Uterus (tissue), 4 donors: ENCODE measurements around the gene ENOX2. TPM values are rescaled to one million over a fixed set of nuclear protein-coding genes. Genes with fewer than 3 reads are reported as not detected.

Experiments used
- DNase-seq, 2 donors: peaks; one replicate each; pipeline ENCODE4 v3.0.0-alpha.2; 2019 to 2020
- H3K27ac ChIP-seq, 2 donors: fragments of 200-600 bp; sonication (generic); 1 replicate in 1 of 2; 2 replicates in 1 of 2; pipeline ENCODE4 v1.5.1; 2016 to 2018
- H3K27me3 ChIP-seq, 2 donors: fragments of 200-600 bp; sonication (generic); one replicate each; pipeline ENCODE4 v1.5.1; 2018 to 2019; ENCODE audit warnings: control low read depth in 1 of 2
- H3K36me3 ChIP-seq, 2 donors: fragments of 200-600 bp; sonication (generic); one replicate each; pipeline ENCODE4 v1.5.1; 2019; ENCODE audit warnings: control low read depth in 1 of 2
- H3K4me1 ChIP-seq, 2 donors: fragments of 200-600 bp; sonication (generic); one replicate each; pipeline ENCODE4 v1.5.1; 2018 to 2019; ENCODE audit warnings: control low read depth in 1 of 2
- H3K4me3 ChIP-seq, 2 donors: fragments of 200-600 bp; sonication (generic); 1 replicate in 1 of 2; 2 replicates in 1 of 2; pipeline ENCODE4 v1.5.1; 2018 to 2019; ENCODE audit warnings: mild to moderate bottlenecking in 1 of 2
- H3K9me3 ChIP-seq, 2 donors: fragments of 200-600 bp; sonication (generic); one replicate each; pipeline ENCODE4 v1.5.1; 2019; ENCODE audit warnings: control low read depth in 1 of 2
- POLR2A ChIP-seq, 2 donors: fragments of 450-650 bp; IDR thresholded peaks; one replicate each; pipeline ENCODE4 v1.6.1; 2016; ENCODE audit warnings: antibody characterized with exemption in 2 of 2, mild to moderate bottlenecking in 1 of 2, moderate library complexity in 1 of 2
- intact Hi-C: fragments of 100-400 bp; cut with DNase I; formaldehyde crosslinking; loops from one replicate; pipeline ENCODE4 v1.15.1; 2023; ENCODE audit warnings: low total_unique reads
- total RNA-seq, 4 donors: library from RNA; depleted of rRNA in 3 of 4; stranded (reverse); fragments of >200 nt in 3 of 4; gene quantifications; one replicate each; pipeline versions ENCODE4 v1.1.0 to v1.2.4, GENCODE V29; 2014 to 2023
- TF ChIP-seq, protein P1 (sequence below), 4 experiments: fragments of 200-600 bp in 2 of 4; fragments of 450-650 bp in 2 of 4; sonication (generic) in 2 of 4; IDR thresholded peaks; one replicate each; pipeline ENCODE4 v1.5.1; 2016 to 2019; ENCODE audit warnings: antibody characterized with exemption in 4 of 4, mild to moderate bottlenecking in 2 of 4, moderate library complexity in 1 of 4
- donor health status: DM: yes; HTN: yes; CAD: no.

Gene ENOX2
- total RNA-seq, 4 donors from 2014 or later, result 8.2 to 19.5 (median 14.8) TPM

- no peaks in the 10 kb centered on the region for H3K27me3 ChIP-seq
- peak overlapping the region; percentile 47 to 68 for H3K27ac ChIP-seq
- no peak for TF ChIP-seq POLR2A (IDR thresholded peaks at IDR 0.05)
- TF ChIP-seq, protein P1, sequence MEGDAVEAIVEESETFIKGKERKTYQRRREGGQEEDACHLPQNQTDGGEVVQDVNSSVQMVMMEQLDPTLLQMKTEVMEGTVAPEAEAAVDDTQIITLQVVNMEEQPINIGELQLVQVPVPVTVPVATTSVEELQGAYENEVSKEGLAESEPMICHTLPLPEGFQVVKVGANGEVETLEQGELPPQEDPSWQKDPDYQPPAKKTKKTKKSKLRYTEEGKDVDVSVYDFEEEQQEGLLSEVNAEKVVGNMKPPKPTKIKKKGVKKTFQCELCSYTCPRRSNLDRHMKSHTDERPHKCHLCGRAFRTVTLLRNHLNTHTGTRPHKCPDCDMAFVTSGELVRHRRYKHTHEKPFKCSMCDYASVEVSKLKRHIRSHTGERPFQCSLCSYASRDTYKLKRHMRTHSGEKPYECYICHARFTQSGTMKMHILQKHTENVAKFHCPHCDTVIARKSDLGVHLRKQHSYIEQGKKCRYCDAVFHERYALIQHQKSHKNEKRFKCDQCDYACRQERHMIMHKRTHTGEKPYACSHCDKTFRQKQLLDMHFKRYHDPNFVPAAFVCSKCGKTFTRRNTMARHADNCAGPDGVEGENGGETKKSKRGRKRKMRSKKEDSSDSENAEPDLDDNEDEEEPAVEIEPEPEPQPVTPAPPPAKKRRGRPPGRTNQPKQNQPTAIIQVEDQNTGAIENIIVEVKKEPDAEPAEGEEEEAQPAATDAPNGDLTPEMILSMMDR (IDR thresholded peaks at IDR 0.05), result no peak
- intact Hi-C loops, result no loop called here
- DNase-seq, result no peak
- no peak overlapping the region for H3K4me3 ChIP-seq
- no peaks in the 10 kb centered on the region for H3K9me3 ChIP-seq
- no peaks in the 10 kb centered on the region for H3K36me3 ChIP-seq
- H3K4me1 ChIP-seq, result no peaks in the 10 kb centered on the region
Observed at GRCh38 chrX:130895299-130895698, 7.7 kb downstream of the ENOX2 start.

GRCh38 chrX:130893356-130894085, 9.5 kb downstream of the ENOX2 start:
- no peaks in the 10 kb centered on the region for H3K27me3 ChIP-seq
- H3K9me3 ChIP-seq, result no peaks in the 10 kb centered on the region
- intact Hi-C loops, result no loop called here
- H3K27ac ChIP-seq, result no peak overlapping the region
- TF ChIP-seq POLR2A (IDR thresholded peaks at IDR 0.05), result no peak
- TF ChIP-seq, protein P1 (IDR thresholded peaks at IDR 0.05), result no peak
- no peaks in the 10 kb centered on the region for H3K36me3 ChIP-seq
- H3K4me1 ChIP-seq, result no peaks in the 10 kb centered on the region
- H3K4me3 ChIP-seq, result no peak overlapping the region
- no peak for DNase-seq

GRCh38 chrX:130887376-130887775, 15.6 kb downstream of the ENOX2 start:
- no peaks in the 10 kb centered on the region for H3K27me3 ChIP-seq
- intact Hi-C loops, result no loop called here
- H3K4me3 ChIP-seq, result no peak overlapping the region
- no peak for DNase-seq
- TF ChIP-seq, protein P1 (IDR thresholded peaks at IDR 0.05), result no peak
- TF ChIP-seq POLR2A (IDR thresholded peaks at IDR 0.05), result no peak
- H3K27ac ChIP-seq, result no peak overlapping the region
- H3K4me1 ChIP-seq, result no peaks in the 10 kb centered on the region
- H3K36me3 ChIP-seq, result no peaks in the 10 kb centered on the region
- no peaks in the 10 kb centered on the region for H3K9me3 ChIP-seq

GRCh38 chrX:130885996-130886395, 17.0 kb downstream of the ENOX2 start:
- no peak for DNase-seq
- Histone ChIP-seq H3K36me3 (no peaks in the 10 kb centered on the region), H3K27ac (no peak overlapping the region), H3K4me1 (no peaks in the 10 kb centered on the region), H3K27me3 (no peaks in the 10 kb centered on the region), H3K9me3 (no peaks in the 10 kb centered on the region), H3K4me3 (no peak overlapping the region)
- no peak for TF ChIP-seq POLR2A (IDR thresholded peaks at IDR 0.05)
- TF ChIP-seq, protein P1 (IDR thresholded peaks at IDR 0.05), result no peak
- intact Hi-C loops, result no loop called here

DNA sequence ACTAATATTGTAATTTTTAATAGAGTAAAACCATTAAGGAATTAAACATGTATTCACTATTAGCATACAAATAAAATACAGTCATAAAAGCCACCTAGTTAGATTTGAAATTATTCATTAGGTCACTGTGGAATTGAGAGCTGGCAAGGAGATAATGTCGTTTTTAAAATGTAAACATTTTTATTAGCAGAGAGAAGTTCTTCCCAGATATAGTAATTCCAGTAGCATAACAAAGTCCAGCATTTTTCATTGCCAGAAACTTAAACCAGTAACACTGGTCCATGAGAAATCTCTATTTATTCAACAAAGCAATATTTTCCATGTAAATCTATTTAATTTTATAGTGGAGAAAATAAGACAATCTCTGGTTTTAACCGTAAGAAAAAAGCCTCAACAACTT, 17.5 kb downstream of the ENOX2 start:
- no peak for DNase-seq
- intact Hi-C loops, result no loop called here
- no peak overlapping the region for H3K27ac ChIP-seq

More for the DNA sequence above, 17.5 kb downstream of the ENOX2 start:
- Histone ChIP-seq H3K9me3 (no peaks in the 10 kb centered on the region), H3K4me3 (no peak overlapping the region), H3K27me3 (no peaks in the 10 kb centered on the region), H3K36me3 (no peaks in the 10 kb centered on the region), H3K4me1 (no peaks in the 10 kb centered on the region)
- TF ChIP-seq, protein P1 (IDR thresholded peaks at IDR 0.05), result no peak
- TF ChIP-seq POLR2A (IDR thresholded peaks at IDR 0.05), result no peak
